A549 (cell line): Measurements from ENCODE around the gene SLC25A48. TPM values are rescaled to one million over a fixed set of nuclear protein-coding genes. Genes with fewer than 3 reads are reported as not detected.

Experiments
- ATAC-seq, 2 experiments: fragments of 200-7000 bp in 1 of 2; fragments of >200 bp in 1 of 2; cut with Nextera tagmentation in 1 of 2; cut with Tn5 transposase in 1 of 2; 3 replicates each; pipeline versions ENCODE4 v1.8.0 to v1.9.1; 2018 to 2020; ENCODE audit warnings: mild to moderate bottlenecking in 1 of 2, moderate library complexity in 1 of 2
- CTCF ChIA-PET: fragments of 300-600 bp; sonication (Branson Sonifier 250); formaldehyde crosslinking; extraction: SDS; loops from one replicate; lab custom pipeline; 2021; ENCODE audit warnings: antibody characterized with exemption, inconsistent platforms; lab: Yijun Ruan, JAX
- POLR2A ChIA-PET: fragments of 350-600 bp; formaldehyde crosslinking; extraction: SDS; loops from one replicate; lab custom pipeline; 2021; ENCODE audit warnings: antibody characterized with exemption, inconsistent platforms; lab: Yijun Ruan, JAX
- DNase-seq, 2 experiments: peaks; one replicate each; pipeline versions ENCODE4 v3.0.0 to v3.0.0-alpha.2; 2011 to 2016; ENCODE audit warnings: low read depth in 1 of 2, low spot score in 1 of 2
- FAIRE-seq: peaks from 2 replicates; lab custom pipeline; 2011; peaks lifted over from hg19 to GRCh38; lab: Jason Lieb, UNC
- H3K27ac ChIP-seq, 2 experiments: fragments of >200 bp; sonication (Bioruptor Twin); formaldehyde crosslinking; 3 replicates each; pipeline ENCODE4 v1.5.1; 2016 to 2017
- H3K4me1 ChIP-seq: fragments of >200 bp; sonication (Bioruptor Twin); formaldehyde crosslinking; 3 replicates; pipeline ENCODE4 v1.6.1; 2016
- H3K4me2 ChIP-seq: fragments of >200 bp; sonication (Bioruptor Twin); formaldehyde crosslinking; 3 replicates; pipeline ENCODE4 v1.6.1; 2016
- H3K4me3 ChIP-seq: fragments of >200 bp; sonication (Bioruptor Twin); formaldehyde crosslinking; 3 replicates; pipeline ENCODE4 v1.5.1; 2016
- H3K9me3 ChIP-seq: fragments of >200 bp; sonication (Bioruptor Twin); formaldehyde crosslinking; 3 replicates; pipeline ENCODE4 v1.6.1; 2016
- CEBPB ChIP-seq, 2 experiments: fragments of >200 bp in 1 of 2; sonication (Bioruptor Twin) in 1 of 2; formaldehyde crosslinking in 1 of 2; IDR thresholded peaks; 2 replicates each; pipeline ENCODE4 v1.6.1; 2012 to 2016
- EHF ChIP-seq: fragments of 250-450 bp; sonication (Bioruptor Pico); IDR thresholded peaks from 2 replicates; pipeline ENCODE4 v1.5.0; 2020; ENCODE audit warnings: mild to moderate bottlenecking
- EHMT2 ChIP-seq: fragments of 200-600 bp; sonication (generic); IDR thresholded peaks from 2 replicates; pipeline ENCODE4 v1.6.1; 2016; ENCODE audit warnings: antibody characterized with exemption, low read depth, mild to moderate bottlenecking, moderate library complexity
- FOSB ChIP-seq: fragments of 250-450 bp; sonication (Bioruptor Pico); IDR thresholded peaks from 2 replicates; pipeline ENCODE4 v1.5.0; 2020; ENCODE audit warnings: mild to moderate bottlenecking, moderate library complexity
- GATA3 ChIP-seq: IDR thresholded peaks from 2 replicates; pipeline ENCODE4 v1.6.1; 2012; ENCODE audit warnings: borderline replicate concordance
- HDAC2 ChIP-seq: fragments of 200-600 bp; sonication (generic); IDR thresholded peaks from 2 replicates; pipeline ENCODE4 v1.6.1; 2016
- HEYL ChIP-seq: fragments of 250-450 bp; sonication (Bioruptor Pico); IDR thresholded peaks from 2 replicates; pipeline ENCODE4 v1.8.0; 2021; ENCODE audit warnings: mild to moderate bottlenecking, moderate library complexity
- JUNB ChIP-seq: fragments of >200 bp; sonication (Bioruptor Twin); formaldehyde crosslinking; IDR thresholded peaks from 2 replicates; pipeline ENCODE4 v1.6.1; 2016
- KDM1A ChIP-seq: fragments of 200-600 bp; sonication (generic); IDR thresholded peaks from 2 replicates; pipeline ENCODE4 v1.6.1; 2016; ENCODE audit warnings: low read depth, mild to moderate bottlenecking
- KDM5A ChIP-seq: fragments of 200-600 bp; sonication (generic); IDR thresholded peaks from 2 replicates; pipeline ENCODE4 v1.6.1; 2016; ENCODE audit warnings: antibody characterized with exemption, mild to moderate bottlenecking
- MYC ChIP-seq: IDR thresholded peaks from 2 replicates; pipeline ENCODE4 v1.6.1; 2012; ENCODE audit warnings: mild to moderate bottlenecking, inconsistent platforms, low read length, improper control_type of control experiment, borderline replicate concordance
- NFE2L2 ChIP-seq: fragments of 150-350 bp; conservative IDR thresholded peaks from 2 replicates; pipeline ENCODE4 v1.6.1; 2014; ENCODE audit warnings: low read length
- NR3C1 ChIP-seq: fragments of >200 bp; sonication (Bioruptor Twin); formaldehyde crosslinking; IDR thresholded peaks from 3 replicates; pipeline ENCODE4 v1.6.1; 2017
- PHF8 ChIP-seq: fragments of 200-600 bp; sonication (generic); IDR thresholded peaks from 2 replicates; pipeline ENCODE4 v1.6.1; 2016; ENCODE audit warnings: low read depth, mild to moderate bottlenecking, antibody characterized with exemption, moderate library complexity, borderline replicate concordance
- RAD21 ChIP-seq, 2 experiments: fragments of >200 bp in 1 of 2; sonication (Bioruptor Twin) in 1 of 2; formaldehyde crosslinking in 1 of 2; IDR thresholded peaks in 1 of 2; conservative IDR thresholded peaks in 1 of 2; 2 replicates in 1 of 2; 3 replicates in 1 of 2; pipeline ENCODE4 v1.6.1; 2012 to 2018; ENCODE audit warnings: inconsistent platforms in 1 of 2
- RARB ChIP-seq: fragments of 250-450 bp; sonication (Bioruptor Pico); IDR thresholded peaks from 2 replicates; pipeline ENCODE4 v1.8.0; 2021; ENCODE audit warnings: mild to moderate bottlenecking, moderate library complexity
- RCOR1 ChIP-seq: fragments of 150-350 bp; IDR thresholded peaks from 2 replicates; pipeline ENCODE4 v1.6.1; 2014; ENCODE audit warnings: antibody characterized with exemption, low read length, low read depth
- SREBF2 ChIP-seq: fragments of 450-650 bp; IDR thresholded peaks from 2 replicates; pipeline ENCODE4 v1.6.1; 2014; ENCODE audit warnings: mild to moderate bottlenecking, moderate library complexity
- TFCP2L1 ChIP-seq: fragments of 250-450 bp; sonication (Bioruptor Pico); IDR thresholded peaks from 2 replicates; pipeline ENCODE4 v1.5.0; 2021; ENCODE audit warnings: mild to moderate bottlenecking
- ZFP36 ChIP-seq: fragments of 450-650 bp; IDR thresholded peaks from 2 replicates; pipeline ENCODE4 v1.6.1; 2014; ENCODE audit warnings: borderline replicate concordance; ENCODE audit not compliant: partially characterized antibody
- ZNF302 ChIP-seq: fragments of 250-450 bp; sonication (Bioruptor Pico); IDR thresholded peaks from 2 replicates; pipeline ENCODE4 v1.9.0; 2021; ENCODE audit warnings: inconsistent platforms, mild to moderate bottlenecking, moderate library complexity
- ZSCAN20 ChIP-seq: fragments of 250-450 bp; sonication (Bioruptor Pico); IDR thresholded peaks from 2 replicates; pipeline ENCODE4 v1.8.0; 2022; ENCODE audit warnings: mild to moderate bottlenecking, moderate library complexity
- WGBS: methylation state at CpG from one replicate; pipeline ENCODE4 v1.1.6; 2017; ENCODE audit errors: missing lambda C conversion rate; 5-methylcytosine and 5-hydroxymethylcytosine counted together
- polyA plus RNA-seq, 4 experiments: library from polyadenylated mRNA; depleted of rRNA in 3 of 4; stranded (reverse); fragments of >200 nt; fragmentation: RNase III in 1 of 4; extraction: RNeasy Plus Mini Kit Qiagen cat#74134 plus additional on column Dnase treatment in 1 of 4; gene quantifications; 2 replicates in 3 of 4; 3 replicates in 1 of 4; pipeline ENCODE4 v1.2.3, GENCODE V29; 2011 to 2017
- TF ChIP-seq, protein P1 (sequence below): fragments of 450-650 bp; IDR thresholded peaks from 2 replicates; pipeline ENCODE4 v1.6.1; 2014; ENCODE audit warnings: antibody characterized with exemption
- TF ChIP-seq, protein P2 (sequence below): fragments of 150-350 bp; IDR thresholded peaks from 2 replicates; pipeline ENCODE4 v1.6.1; 2014; ENCODE audit warnings: low read depth, mild to moderate bottlenecking, low read length
- TF ChIP-seq, protein P3 (sequence below): fragments of 250-450 bp; sonication (Bioruptor Pico); IDR thresholded peaks from 2 replicates; pipeline ENCODE4 v1.5.0; 2021; ENCODE audit warnings: mild to moderate bottlenecking, moderate library complexity, borderline replicate concordance
- TF ChIP-seq, protein P4 (sequence below): fragments of 250-450 bp; sonication (Bioruptor Pico); IDR thresholded peaks from 2 replicates; pipeline ENCODE4 v1.5.0; 2020; ENCODE audit warnings: low read depth, mild to moderate bottlenecking, moderate library complexity
- TF ChIP-seq, protein P5 (sequence below): IDR thresholded peaks from 2 replicates; pipeline ENCODE4 v1.6.1; 2012
- TF ChIP-seq, protein P6 (sequence below): IDR thresholded peaks from 2 replicates; pipeline ENCODE4 v1.6.1; 2012; ENCODE audit warnings: low read depth, borderline replicate concordance

Gene SLC25A48
- polyA plus RNA-seq, 2 of the 4 experiments (the other 2 are of a cell fraction), result 0.18 TPM; not detected in 1

DNA sequence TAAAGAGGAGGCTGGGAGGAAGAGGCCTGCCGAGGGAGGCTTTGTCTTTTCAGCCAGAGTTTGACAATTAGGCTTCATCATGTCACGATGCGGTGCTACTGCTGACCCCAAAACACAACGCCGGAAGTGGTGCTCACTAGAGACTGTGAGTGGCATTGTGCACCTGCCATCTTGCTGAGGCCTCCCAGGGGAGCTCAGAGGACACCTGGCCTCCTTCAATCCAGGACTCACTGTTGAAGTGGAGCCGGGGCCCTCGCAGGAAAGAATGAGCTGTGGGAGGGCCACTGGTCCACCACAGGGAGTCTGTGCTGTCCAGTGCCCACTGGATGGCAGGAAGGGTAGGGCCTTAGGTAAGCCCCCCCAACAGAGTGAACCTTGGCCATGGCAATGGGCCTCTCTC lies 12.7 kb upstream of the SLC25A48 start:
- 73% methylated on average over 5 of the region's 7 CpGs for WGBS
- CTCF ChIA-PET, result interaction anchor here (1.6 to 8.4 kb wide), 5 partner anchors 8 to 364 kb away, joined by 3 to 49 read pairs (median 8); partner anchors contain the start of gene SLC25A48
- FAIRE-seq, result no peak
- 0 out of 3 replicates have a peak, but pooled peaks cover 5% of the 10 kb centered on the region for H3K4me1 ChIP-seq
- H3K4me3 ChIP-seq, result no peak overlapping the region
- no peak overlapping the region for H3K4me2 ChIP-seq
- no peaks in the 10 kb centered on the region for H3K9me3 ChIP-seq
- TF ChIP-seq, protein P1, sequence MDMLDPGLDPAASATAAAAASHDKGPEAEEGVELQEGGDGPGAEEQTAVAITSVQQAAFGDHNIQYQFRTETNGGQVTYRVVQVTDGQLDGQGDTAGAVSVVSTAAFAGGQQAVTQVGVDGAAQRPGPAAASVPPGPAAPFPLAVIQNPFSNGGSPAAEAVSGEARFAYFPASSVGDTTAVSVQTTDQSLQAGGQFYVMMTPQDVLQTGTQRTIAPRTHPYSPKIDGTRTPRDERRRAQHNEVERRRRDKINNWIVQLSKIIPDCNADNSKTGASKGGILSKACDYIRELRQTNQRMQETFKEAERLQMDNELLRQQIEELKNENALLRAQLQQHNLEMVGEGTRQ, result no peak
- TF ChIP-seq, protein P2, sequence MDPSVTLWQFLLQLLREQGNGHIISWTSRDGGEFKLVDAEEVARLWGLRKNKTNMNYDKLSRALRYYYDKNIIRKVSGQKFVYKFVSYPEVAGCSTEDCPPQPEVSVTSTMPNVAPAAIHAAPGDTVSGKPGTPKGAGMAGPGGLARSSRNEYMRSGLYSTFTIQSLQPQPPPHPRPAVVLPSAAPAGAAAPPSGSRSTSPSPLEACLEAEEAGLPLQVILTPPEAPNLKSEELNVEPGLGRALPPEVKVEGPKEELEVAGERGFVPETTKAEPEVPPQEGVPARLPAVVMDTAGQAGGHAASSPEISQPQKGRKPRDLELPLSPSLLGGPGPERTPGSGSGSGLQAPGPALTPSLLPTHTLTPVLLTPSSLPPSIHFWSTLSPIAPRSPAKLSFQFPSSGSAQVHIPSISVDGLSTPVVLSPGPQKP, result no peak
- TF ChIP-seq, protein P3, sequence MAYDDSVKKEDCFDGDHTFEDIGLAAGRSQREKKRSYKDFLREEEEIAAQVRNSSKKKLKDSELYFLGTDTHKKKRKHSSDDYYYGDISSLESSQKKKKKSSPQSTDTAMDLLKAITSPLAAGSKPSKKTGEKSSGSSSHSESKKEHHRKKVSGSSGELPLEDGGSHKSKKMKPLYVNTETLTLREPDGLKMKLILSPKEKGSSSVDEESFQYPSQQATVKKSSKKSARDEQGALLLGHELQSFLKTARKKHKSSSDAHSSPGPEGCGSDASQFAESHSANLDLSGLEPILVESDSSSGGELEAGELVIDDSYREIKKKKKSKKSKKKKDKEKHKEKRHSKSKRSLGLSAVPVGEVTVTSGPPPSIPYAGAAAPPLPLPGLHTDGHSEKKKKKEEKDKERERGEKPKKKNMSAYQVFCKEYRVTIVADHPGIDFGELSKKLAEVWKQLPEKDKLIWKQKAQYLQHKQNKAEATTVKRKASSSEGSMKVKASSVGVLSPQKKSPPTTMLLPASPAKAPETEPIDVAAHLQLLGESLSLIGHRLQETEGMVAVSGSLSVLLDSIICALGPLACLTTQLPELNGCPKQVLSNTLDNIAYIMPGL (CRISPR knock-in tag), result no peak
- TF ChIP-seq ZNF302 (CRISPR knock-in tag), result no peak
- TF ChIP-seq EHMT2, result no peak
- TF ChIP-seq KDM1A, result no peak
- no peak for TF ChIP-seq ZSCAN20 (CRISPR knock-in tag)
- TF ChIP-seq PHF8, result no peak
- no peak for TF ChIP-seq ZFP36
- no peak for TF ChIP-seq KDM5A
- no peak for TF ChIP-seq SREBF2
- TF ChIP-seq EHF (CRISPR knock-in tag), result no peak
- no peak for TF ChIP-seq GATA3
- TF ChIP-seq FOSB (CRISPR knock-in tag), result no peak
- no peak for TF ChIP-seq CEBPB (IDR thresholded peaks at IDR 0.05)
- TF ChIP-seq, protein P4, sequence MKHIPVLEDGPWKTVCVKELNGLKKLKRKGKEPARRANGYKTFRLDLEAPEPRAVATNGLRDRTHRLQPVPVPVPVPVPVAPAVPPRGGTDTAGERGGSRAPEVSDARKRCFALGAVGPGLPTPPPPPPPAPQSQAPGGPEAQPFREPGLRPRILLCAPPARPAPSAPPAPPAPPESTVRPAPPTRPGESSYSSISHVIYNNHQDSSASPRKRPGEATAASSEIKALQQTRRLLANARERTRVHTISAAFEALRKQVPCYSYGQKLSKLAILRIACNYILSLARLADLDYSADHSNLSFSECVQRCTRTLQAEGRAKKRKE (CRISPR knock-in tag), result no peak
- TF ChIP-seq TFCP2L1 (CRISPR knock-in tag), result no peak
- TF ChIP-seq RARB (CRISPR knock-in tag), result no peak
- no peak for ATAC-seq
- no peak for DNase-seq
- POLR2A ChIA-PET, result no interaction called here
- H3K27ac ChIP-seq, result no peak overlapping the region

DNA sequence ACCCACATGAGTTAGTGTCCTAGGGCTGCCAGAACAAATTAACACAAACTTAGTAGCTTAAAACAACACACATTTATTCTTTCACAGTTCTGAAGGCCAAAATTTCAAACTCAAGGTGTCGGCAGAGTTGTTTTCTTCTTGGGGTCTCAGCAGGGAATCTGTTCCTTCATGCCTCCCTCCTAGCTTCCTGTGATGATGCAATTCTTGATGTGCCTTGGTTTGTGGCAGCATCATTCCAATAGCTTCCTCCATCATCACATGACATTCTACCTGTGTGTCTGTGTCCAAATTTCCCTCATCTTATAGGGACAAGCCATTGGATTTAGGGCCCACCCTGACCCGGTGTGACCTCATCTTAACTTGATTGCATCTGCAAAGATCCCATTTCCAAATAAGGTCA lies 12.2 kb upstream of the SLC25A48 start:
- Histone ChIP-seq H3K4me1 (0 out of 3 replicates have a peak, but pooled peaks cover 5% of the 10 kb centered on the region), H3K4me3 (no peak overlapping the region)
- no peak for FAIRE-seq
- POLR2A ChIA-PET, result no interaction called here
- WGBS, result 22% methylated on average over 2 of the region's 2 CpGs
- CTCF ChIA-PET, result interaction anchor here (1.6 to 8.4 kb wide), 5 partner anchors 7 to 365 kb away, joined by 3 to 49 read pairs (median 8); partner anchors contain the start of gene SLC25A48
- no peak for ATAC-seq
- TF ChIP-seq MYC (no peak), EHF (CRISPR knock-in tag) (no peak), JUNB (no peak), TFCP2L1 (CRISPR knock-in tag) (no peak), FOSB (CRISPR knock-in tag) (no peak), KDM5A (no peak), ZFP36 (no peak), HDAC2 (no peak), HEYL (CRISPR knock-in tag) (no peak), RARB (CRISPR knock-in tag) (no peak), NR3C1 (no peak), NFE2L2 (no peak), RAD21 (conservative IDR thresholded peaks at IDR 0.05 in 1 of 2, IDR thresholded peaks at IDR 0.05 in 1 of 2) (no peak), RCOR1 (no peak), ZSCAN20 (CRISPR knock-in tag) (no peak)
- TF ChIP-seq, protein P3 (CRISPR knock-in tag), result no peak
- TF ChIP-seq, protein P5, sequence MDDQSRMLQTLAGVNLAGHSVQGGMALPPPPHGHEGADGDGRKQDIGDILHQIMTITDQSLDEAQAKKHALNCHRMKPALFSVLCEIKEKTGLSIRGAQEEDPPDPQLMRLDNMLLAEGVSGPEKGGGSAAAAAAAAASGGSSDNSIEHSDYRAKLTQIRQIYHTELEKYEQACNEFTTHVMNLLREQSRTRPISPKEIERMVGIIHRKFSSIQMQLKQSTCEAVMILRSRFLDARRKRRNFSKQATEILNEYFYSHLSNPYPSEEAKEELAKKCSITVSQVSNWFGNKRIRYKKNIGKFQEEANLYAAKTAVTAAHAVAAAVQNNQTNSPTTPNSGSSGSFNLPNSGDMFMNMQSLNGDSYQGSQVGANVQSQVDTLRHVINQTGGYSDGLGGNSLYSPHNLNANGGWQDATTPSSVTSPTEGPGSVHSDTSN, result no peak
- TF ChIP-seq, protein P6, sequence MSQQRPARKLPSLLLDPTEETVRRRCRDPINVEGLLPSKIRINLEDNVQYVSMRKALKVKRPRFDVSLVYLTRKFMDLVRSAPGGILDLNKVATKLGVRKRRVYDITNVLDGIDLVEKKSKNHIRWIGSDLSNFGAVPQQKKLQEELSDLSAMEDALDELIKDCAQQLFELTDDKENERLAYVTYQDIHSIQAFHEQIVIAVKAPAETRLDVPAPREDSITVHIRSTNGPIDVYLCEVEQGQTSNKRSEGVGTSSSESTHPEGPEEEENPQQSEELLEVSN, result no peak
- TF ChIP-seq, all 56 proteins: peak for 0
- DNase-seq, result no peak
- Histone ChIP-seq H3K4me2 (no peak overlapping the region), H3K9me3 (no peaks in the 10 kb centered on the region), H3K27ac (no peak overlapping the region)
